22Rv1 (cell line): Measurements from ENCODE around the gene XPR1.

Experiments used
- CTCF ChIP-seq: fragments of 450-650 bp; IDR thresholded peaks from 2 replicates; pipeline ENCODE4 v1.5.1; 2017; ENCODE audit warnings: mild to moderate bottlenecking
- ZFX ChIP-seq: fragments of 450-650 bp; IDR thresholded peaks from 2 replicates; pipeline ENCODE4 v1.6.1; 2017; ENCODE audit warnings: antibody characterized with exemption, borderline replicate concordance

- TF ChIP-seq CTCF (no peak), ZFX (no peak)
These were observed 9.8 kb downstream of the XPR1 start for GRCh38 chr1:180641662-180642061.
